Medulla oblongata (tissue), 1 donor: Measurements from ENCODE around the gene EPM2A.
"Not testable (repeated sequence)": the region's sequence is repeated elsewhere in the genome, so short reads cannot be mapped to it uniquely, and the experiment has no call there.

Source experiments
- DNase-seq: peaks from one replicate; pipeline ENCODE4 v3.0.0-alpha.2; 2015; ENCODE audit errors: extremely low spot score

The EPM2A gene

DNA sequence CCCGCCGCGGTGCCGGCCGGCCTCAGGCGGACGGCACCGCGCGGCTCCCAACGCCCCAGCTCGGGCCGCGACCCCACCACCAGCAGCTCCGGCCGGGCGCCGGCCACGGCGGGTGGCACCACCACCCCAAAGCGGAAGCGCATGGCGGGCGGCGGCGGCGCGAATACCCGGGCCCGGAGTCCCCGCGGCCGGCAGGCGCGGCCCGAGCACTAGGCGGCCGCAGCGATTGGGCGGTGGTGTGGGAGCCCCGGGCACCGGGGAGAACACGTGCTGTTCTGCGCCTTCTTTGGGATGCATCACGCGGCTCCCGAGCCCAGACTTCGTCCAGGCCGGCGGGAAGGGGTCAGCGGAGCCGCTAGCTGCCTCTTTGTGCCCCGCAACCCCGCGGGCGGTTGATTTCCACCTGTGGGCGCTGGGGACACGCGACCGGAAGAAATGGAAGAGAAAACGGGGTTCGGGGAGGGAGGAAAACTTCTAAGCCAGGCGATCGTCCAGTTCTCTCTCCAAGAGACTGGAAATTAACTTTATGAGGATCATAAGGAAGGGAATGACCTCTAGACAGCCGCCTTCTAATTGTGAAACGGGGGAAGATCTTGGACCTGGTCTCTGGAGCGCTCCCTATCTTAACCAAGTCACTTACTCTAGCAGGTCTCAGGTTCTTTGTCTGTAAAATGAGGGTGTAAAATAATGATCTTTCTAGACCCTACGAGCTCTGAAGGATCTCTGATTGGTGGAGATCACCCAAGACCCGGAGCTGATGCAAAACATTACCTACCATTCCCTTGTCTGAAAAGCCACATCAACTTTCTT is at the start of gene EPM2A:
TSS of gene EPM2A (minus strand) at position 165 of the 810 bp plus-strand sequence. CDS start at position 143, 22 bp downstream.
- peak; percentile 81 for DNase-seq

DNA sequence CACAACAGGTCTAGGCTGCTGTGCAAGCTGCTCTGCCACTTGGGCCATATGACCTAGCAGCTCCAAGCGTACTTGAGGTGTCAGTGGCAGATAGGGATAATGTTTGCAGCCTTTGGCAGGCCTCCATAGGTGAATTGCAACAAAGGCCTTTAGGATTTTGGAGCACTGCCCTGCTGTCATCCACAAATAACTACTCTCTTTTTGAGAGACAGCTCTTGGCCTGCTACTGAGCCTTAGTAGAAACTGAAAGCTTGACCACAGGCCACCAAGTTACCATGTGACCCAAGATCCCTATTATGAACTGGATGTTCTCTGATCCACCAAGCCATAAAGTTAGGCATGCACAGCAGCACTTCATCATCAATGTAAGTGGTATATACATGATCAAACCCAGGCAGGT is 49.4 kb upstream of the EPM2A start:
- no peak for DNase-seq

DNA sequence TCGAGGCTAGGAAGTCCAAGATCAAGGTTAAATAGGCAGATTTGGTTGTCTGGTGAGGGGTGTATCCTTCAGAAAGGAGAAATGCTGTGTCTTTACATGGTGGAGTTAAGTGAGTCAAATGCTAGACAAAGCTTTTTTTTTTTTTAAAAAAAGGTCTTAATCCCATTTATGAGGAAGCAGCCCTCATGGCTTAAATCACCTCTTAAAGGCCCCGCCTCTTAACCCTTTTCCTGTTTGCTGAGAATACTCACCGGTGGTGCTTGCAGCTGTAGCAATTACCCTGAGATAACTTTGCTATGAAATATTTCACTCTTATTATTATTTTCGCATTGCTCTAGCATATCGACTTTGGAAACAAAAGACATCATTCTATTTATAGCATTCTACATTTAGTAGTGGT is 48.5 kb upstream of the EPM2A start:
- no peak for DNase-seq

DNA sequence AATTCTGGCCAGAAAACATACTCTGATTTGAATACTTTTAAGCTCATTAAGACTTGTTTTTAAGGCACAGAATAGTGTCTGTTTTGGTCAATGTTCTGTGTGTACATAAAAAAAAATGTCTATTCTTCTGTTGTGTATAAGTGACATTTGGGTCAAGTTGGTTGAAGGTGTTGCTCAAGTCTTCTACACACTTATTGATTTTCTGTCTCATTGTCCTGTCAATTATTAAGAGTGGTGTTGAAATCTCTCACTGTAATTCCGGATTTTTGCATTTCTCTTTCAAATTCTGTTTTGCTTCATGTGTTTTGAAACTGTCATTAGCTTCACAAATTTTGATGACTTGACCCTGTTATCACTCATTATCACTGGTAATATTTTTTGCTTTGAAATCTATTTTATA is 37.5 kb upstream of the EPM2A start:
- DNase-seq: no peak

DNA sequence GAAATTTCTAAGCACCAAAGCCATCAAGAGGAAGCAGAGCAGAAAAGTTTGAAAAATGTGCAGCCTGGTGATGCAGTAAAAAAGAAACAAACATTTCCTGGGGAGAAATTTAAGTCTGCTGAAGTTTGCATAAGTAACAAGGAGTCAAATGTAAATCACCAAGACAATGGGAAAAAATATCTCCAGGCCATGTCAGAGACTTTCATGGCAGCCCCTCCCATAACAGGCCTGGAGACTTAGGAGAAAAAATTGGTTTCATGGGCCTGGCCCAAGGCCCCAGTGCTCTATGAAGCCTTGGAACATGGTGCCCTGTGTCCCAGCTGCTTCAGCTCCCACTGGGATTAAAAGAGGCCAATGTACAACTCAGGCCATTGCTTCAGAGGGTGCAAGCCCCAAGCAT is 30.1 kb upstream of the EPM2A start:
- no peak for DNase-seq

DNA sequence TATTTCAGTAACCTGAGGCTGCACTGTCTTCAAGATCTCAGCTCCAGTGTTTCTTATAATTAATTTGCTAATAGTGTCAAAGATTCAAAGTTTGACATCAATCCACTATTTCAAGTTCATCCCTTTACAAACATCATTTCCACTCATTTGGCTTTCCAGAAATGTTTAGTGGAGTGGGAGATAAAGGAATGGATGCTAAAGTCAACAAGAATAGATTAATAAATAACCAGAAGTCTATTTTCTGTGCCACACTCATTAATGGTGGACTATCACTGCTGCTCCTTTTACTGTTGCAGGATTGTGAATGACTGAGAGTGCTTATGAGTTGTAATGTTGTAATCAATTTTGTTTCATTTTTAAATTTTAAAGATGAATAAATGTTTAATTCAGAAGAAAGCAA is 28.4 kb upstream of the EPM2A start:
- no peak for DNase-seq

DNA sequence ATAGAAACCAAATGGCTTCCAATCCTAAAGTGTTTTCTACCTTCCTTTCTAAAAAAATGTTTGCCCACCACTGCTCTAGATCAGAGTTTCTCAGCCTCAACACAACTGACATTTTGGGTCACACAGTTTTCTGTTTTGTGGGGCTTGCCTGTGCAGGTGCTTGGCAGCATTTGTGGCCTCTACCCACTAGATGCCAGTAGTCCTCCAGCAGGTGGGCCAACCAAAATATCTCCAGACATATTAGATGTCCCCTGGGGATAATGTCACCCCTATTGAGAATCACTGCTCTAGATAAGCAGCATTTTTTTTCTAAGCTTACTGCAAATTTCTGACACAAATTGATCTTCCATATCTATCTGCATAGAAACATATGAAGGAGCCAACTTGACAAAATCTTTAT is 26.3 kb upstream of the EPM2A start:
- DNase-seq: no peak

DNA sequence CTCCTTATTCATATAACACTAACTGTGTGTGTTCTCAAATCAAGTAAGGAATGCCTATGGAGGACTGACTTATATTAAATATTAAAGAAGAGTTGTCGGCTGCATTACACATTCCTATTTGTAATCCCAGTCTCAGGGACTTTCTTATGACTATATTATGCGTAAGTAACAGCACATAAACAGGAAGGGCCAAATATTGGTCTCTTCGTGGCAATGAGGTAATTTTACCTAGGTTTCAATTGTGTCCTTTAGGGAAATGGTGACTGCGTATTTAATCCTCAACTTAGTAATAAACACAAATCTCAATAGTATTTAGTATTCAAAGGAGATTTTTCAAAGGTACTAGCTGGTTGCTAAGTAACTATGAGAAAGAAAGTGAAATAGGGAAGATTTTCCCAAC is 22.8 kb upstream of the EPM2A start:
- no peak for DNase-seq

DNA sequence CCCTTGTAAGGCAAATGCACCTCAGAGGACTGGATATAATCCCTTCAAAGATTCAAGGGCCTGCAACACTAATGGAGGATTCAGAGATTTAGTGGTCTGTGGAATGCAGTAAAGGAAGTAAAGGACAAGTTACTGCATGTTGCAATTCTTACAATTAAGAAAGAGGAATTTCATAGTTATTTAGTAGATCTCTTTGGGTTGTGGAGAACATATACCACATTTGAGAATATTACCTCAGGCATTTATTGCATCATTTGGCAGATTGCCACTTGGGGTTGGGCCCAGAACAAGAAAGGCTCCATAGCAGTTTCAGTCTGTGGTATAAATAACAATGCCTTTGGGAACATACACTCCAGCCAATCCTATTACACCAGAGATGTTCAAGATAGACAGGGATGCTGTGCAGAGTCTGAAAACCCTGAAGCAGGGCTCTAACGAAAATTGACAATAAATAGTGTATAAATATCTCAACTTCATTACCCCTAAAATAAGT is 20.9 kb upstream of the EPM2A start:
- no peak for DNase-seq

DNA sequence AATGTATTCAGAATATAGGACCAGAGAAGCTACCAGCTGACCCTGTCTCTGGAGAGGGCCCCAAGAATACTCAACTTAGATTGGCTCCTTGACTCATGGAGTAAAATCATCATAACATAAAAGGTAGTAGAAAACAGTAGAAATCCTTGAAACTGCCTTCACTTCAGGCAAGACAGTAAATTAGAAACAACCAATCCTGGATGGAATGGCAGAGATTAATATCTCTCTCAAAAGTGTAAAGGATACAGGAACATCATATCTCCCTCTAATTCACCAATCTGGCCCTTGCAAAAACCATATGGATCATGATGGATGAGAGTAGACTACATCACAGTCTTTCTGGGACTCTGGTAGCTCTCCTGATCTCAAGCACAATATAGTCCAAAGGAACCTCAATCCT is 20.4 kb upstream of the EPM2A start:
- no peak for DNase-seq

DNA sequence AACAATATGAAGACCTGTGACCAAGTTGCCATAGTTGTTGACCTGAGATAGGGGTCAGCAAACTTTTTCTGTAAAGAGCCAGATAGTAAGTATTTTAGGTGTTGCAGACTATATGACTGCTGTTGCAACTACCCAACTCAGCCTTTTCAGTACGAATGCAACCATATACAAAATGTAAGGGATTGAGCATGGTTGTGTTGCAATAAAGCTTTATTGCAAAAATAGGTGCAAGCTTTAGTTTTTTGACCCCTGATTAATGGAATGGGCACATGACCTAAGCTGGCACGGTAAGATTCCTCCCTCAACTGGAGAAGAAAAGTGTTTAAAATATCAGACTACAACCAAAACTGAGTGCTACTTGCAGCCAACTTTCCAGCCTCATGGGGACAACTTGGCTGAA is 17.3 kb upstream of the EPM2A start:
- DNase-seq: no peak

DNA sequence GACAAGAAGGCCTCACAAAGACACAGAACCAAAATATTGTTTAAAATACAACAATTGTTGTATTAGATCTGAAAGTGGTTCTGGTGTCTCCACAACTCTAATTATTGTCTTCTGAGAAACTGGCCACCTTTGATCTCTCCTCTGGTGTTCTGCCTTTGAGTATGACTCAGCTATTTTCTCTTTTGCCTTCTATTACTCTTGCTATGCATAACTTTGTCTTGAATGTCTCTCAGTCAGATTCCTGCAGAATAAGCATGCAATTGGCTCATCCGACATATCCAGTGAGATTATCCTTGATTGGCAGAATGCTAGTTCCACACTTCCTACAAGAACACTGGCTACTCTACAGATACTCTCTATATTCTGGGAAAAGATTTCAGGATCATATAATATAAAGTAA is 14.3 kb upstream of the EPM2A start:
- peak; percentile 23 for DNase-seq

DNA sequence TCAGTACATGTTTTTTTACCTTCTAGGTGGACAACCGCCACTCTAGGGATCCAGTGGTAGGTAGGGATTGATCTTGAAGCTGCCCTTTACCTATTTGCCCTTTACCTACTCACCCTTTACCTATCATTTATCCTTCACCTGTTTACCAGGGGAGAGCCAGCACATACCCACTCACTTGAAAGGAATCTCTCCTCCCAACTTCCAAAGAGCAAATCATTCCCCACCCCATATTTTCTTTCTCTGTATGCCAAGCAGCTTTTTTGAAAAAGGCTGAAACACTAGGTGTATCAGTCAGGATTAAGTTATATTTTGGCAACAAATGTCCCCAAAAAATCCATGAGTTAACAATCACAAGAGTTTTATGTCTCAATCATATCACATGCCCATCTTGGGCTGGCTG is 10.5 kb upstream of the EPM2A start:
- DNase-seq: no peak

DNA sequence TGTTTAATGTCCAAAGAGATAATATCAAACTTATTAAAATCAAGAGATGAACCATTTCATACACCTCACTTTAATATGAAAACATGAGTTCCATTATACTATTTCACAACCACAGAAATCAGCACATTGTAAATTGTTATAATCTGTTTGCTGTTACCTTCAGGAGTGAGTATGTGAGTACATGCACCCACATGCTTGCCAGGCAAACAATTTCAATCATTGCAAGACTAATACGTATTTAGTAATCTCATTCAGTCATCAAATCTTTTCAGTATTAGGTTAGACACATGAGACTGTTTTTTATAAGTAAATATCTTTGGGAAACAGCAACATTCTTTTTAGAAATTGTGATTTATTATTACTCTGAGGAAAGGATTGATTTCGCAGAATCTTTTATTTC is 9.3 kb upstream of the EPM2A start:
- no peak for DNase-seq

DNA sequence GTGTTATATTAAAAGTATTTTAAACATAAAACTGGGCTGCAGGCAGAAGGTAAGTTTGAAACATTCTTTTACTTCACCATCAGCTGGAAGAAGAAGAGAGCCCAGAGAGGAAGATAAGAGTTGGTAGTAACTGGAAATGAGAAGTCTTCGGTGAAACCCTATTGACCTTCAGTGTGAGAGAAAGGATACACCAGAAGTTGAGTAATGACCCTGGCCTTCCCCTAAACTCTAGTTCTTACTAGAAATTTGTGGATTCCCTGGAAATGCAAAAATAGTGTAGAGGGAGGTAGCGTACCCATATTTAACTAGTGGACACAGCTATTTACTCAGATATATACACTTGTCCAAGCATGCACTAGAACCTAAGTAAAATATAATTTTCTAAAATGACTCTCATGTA is 8.0 kb upstream of the EPM2A start:
- no peak for DNase-seq

DNA sequence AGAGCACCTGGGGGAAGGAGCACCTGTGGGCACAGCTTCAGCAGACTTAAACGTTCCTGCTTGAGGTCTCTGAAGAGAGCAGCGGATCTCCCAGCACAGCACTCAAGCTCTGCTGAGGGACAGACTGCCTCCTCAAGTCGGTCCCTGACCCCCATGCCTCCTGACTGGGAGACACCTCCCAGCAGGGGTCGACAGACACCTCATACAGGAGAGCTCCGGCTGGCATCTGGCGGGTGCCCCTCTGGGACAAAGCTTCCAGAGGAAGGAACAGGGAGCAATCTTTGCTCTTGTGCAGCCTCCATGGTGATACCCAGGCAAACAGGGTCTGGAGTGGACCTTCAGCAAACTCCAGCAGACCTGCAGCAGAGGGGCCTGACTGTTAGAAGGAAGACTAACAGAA is 7.2 kb upstream of the EPM2A start:
- DNase-seq: not testable (repeated sequence)

DNA sequence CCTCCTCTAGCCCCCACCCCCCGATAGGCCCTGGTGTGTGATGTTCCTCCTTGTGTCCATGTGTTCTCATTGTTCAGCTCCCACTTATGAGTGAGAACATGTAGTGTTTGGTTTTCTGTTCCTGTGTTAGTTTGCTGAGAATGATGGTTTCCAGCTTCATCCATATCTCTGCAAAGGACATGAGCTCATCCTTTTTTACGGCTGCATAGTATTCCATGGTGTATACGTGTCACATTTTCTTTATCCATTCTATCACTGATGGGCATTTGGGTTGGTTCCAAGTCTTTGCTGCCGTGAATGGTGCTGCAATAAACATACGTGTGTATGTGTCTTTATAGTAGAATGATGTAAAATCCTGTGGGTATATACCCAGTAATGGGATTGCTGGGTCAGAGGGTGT is 4.4 kb upstream of the EPM2A start:
- not testable (repeated sequence) for DNase-seq

DNA sequence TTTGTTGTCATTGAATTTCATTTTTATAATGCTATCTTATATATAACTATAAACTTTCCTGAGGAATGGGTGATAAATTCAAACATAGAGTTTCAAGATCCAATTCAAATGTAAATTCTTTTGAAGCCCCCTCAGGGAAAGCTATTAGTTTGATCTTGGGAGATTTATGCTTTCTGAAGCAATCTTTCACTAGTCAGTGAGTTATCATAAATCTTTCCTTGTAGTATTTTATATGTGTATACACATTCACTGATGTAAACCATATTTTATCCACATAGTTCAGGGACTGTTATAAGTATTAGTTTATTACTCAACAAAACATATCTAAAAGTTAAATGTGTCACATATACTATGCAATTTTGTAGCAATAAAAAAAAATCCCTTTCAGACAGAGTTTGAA is 2.9 kb upstream of the EPM2A start:
- DNase-seq: no peak

DNA sequence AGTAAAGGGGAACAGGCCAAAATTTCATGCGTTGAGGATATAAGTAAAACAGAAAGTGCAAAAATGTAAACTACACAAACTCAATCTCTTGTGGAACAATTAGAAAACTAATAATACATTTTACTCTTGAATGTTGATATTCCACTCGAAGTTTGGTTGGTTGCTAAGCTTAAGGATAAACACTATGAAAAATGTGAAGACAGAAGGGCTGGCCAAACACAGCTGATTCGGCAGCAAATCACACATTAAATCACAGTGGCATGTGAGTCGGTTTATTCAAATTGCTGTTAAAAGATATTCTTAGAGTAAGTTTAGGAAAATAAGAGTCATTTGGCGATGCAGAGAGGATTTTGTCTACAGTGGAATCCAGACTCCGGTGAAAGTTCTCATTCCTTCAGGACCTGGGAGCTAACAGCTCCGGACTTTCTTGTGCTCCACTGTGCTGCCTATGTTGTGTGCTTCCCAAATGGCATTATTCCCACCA is 1.4 kb upstream of the EPM2A start:
- peak; percentile 56 for DNase-seq

DNA sequence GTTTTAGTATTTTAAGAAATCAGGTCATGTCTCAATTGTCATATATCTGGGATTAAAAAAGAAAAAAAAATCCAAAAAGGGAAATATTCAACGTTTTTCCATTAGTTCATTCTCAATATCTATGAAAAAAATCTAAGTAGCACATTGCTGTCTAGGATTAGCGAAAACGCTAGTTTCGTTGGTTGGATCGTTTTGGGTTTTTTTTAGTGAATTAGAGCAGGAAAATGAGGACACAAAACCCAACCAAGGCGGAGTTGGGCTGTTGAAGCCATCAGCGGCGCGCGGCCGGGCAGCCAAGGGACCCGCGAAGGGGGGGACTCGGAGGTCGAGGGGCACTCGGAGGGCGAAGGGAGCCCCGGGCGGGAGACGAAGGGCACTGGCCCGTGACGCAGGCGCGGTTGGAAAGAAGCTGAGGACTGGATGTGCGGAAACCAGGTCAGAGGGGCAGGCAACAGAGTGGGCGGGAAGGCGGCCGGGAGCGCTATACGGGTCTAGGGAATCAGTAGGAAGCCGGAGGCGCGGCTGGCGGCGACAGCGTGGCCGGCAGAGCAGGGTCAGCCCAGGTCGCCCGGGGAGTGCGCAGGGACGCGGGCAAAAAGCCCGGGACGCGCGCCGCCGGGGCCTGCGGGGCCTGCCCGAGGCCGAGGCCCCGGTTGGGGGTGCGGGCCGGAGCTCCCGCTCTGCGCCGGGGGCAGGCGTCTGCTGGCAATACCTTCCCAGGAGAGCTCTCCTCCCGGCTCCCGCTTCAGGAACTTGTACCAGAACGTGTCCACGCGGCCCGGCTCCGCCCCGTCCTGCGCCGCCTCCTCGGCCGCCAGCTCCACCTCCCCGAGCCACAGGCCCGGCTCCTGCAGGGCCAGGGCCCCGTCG is 599 bp downstream of the EPM2A start:
- DNase-seq: peak; percentile 87

DNA sequence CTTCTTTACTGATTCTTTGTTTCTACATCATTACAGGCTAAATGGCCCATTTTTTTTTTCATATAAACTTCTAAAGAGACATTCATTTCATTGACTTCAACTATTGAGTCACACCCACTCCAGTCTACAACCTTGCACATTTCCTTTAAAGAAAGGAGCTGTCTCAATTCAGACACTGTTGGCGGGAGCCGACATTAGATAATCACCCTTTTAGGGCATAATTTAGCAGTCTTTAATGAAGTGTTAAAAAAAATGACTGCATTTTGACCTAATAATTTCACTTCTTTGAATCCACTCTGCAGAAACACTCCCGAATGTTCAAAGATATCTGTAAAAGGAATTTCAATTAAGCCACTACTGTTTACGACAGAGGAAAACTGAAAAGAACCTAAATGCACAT is 1.5 kb downstream of the EPM2A start:
- DNase-seq: peak; percentile 16

DNA sequence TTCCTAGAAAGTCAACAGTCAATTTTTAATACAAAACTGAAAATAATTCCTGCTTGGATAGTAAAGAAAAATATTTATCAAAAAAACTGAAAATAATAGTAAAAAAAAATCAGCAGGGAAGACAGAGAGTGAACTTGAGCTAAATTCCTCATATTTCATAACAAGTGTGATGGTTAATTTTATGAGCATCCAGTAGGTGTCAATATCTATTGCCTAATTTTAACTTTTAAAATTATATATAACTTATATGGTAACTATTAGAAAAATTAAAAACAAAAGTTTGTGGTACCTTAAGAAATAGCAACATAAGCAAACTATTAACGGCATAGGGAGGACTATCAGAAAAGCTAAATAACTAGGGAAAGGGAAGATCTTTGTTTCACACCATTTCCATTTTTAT is 2.1 kb downstream of the EPM2A start:
- no peak for DNase-seq

DNA sequence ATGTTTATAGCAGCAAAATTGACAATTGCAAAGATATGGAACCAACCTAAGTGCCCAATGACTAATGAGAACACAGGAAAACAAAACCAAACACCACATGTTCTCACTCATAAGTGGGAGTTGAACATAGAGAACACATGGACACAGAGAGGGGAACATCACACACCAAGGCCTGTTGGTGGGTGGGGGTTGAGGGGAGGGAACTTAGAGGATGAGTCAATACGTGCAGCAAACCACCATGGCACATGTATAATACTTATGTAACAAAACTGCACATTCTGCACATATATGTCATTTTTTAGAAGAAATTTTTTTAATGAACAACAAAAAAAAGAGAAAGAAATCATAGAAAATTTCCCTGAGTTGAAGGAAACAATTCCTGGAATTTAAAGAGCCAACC is 3.9 kb downstream of the EPM2A start:
- DNase-seq: no peak
